B cell (primary cell): Measurements from ENCODE around the gene SCN10A.

Experiments used
- CTCF ChIP-seq: fragments of 200-600 bp; IDR thresholded peaks from one replicate; pipeline ENCODE4 v1.8.0; 2022; ENCODE audit warnings: antibody characterized with exemption, mild to moderate bottlenecking
- EZH2 ChIP-seq: IDR thresholded peaks from 2 replicates; pipeline ENCODE4 v1.6.1; 2012; ENCODE audit warnings: borderline replicate concordance, low read depth, mild to moderate bottlenecking, moderate library complexity, low read length; ENCODE audit not compliant: insufficient read depth, poor library complexity, severe bottlenecking

- TF ChIP-seq EZH2 (no peak), CTCF (no peak)
These were observed 58.3 kb downstream of the SCN10A start for GRCh38 chr3:38757721-38758120.
